Neural progenitor cell (in vitro differentiated cells): ENCODE data around the gene FBXO17. TPM values are rescaled to one million over a fixed set of nuclear protein-coding genes. Genes with fewer than 3 reads are reported as not detected.

Source experiments
- DNase-seq: peaks from one replicate; pipeline ENCODE4 v3.0.0-alpha.2; 2016; ENCODE audit warnings: low spot score
- H2AFZ ChIP-seq: fragments of 200-600 bp; sonication (generic); replicated peaks from 2 replicates; pipeline ENCODE4 v1.6.1; 2016; ENCODE audit warnings: antibody characterized with exemption
- H3F3A ChIP-seq: fragments of 200-600 bp; sonication (generic); 2 replicates; pipeline ENCODE4 v1.6.1; 2016; ENCODE audit warnings: antibody characterized with exemption, low read depth
- H3K27ac ChIP-seq: fragments of 200-600 bp; sonication (generic); 2 replicates; pipeline ENCODE4 v1.5.1; 2016; ENCODE audit warnings: mild to moderate bottlenecking
- H3K27me3 ChIP-seq: fragments of 200-600 bp; sonication (generic); 2 replicates; pipeline ENCODE4 v1.6.1; 2016; ENCODE audit warnings: mild to moderate bottlenecking, moderate library complexity
- H3K36me3 ChIP-seq: fragments of 200-600 bp; sonication (generic); 2 replicates; pipeline ENCODE4 v1.5.1; 2016
- H3K4me1 ChIP-seq: fragments of 200-600 bp; sonication (generic); 2 replicates; pipeline ENCODE4 v1.6.1; 2016; ENCODE audit warnings: mixed run types
- H3K4me2 ChIP-seq: fragments of 200-600 bp; sonication (generic); 2 replicates; pipeline ENCODE4 v1.6.1; 2016
- H3K4me3 ChIP-seq: fragments of 200-600 bp; sonication (generic); 2 replicates; pipeline ENCODE4 v1.5.1; 2016
- H3K79me2 ChIP-seq: fragments of 200-600 bp; sonication (generic); 2 replicates; pipeline ENCODE4 v1.6.1; 2016; ENCODE audit warnings: low read depth
- H3K9ac ChIP-seq: fragments of 200-600 bp; sonication (generic); 2 replicates; pipeline ENCODE4 v1.6.1; 2016
- H3K9me3 ChIP-seq: fragments of 200-600 bp; sonication (generic); 2 replicates; pipeline ENCODE4 v1.5.1; 2016; ENCODE audit warnings: low read depth
- H4K20me1 ChIP-seq: fragments of 200-600 bp; sonication (generic); 2 replicates; pipeline ENCODE4 v1.6.1; 2016; ENCODE audit warnings: low read depth
- H3K27ac Mint-ChIP-seq: 3 replicates; pipeline ENCODE4 v1.8.0; 2021; ENCODE audit warnings: mixed read lengths
- H3K27me3 Mint-ChIP-seq: 2 replicates; pipeline ENCODE4 v1.8.0; 2022; ENCODE audit warnings: low read depth, mild to moderate bottlenecking, inconsistent platforms, moderate library complexity, mixed read lengths; ENCODE audit not compliant: insufficient read depth
- H3K36me3 Mint-ChIP-seq: 3 replicates; pipeline ENCODE4 v1.8.0; 2021; ENCODE audit warnings: mixed read lengths
- H3K4me1 Mint-ChIP-seq: 3 replicates; pipeline ENCODE4 v1.8.0; 2021; ENCODE audit warnings: mixed read lengths
- H3K4me3 Mint-ChIP-seq: 3 replicates; pipeline ENCODE4 v1.8.0; 2021; ENCODE audit warnings: mild to moderate bottlenecking, moderate library complexity, mixed read lengths
- H3K9me3 Mint-ChIP-seq: 3 replicates; pipeline ENCODE4 v1.8.0; 2020; ENCODE audit warnings: mixed read lengths
- EZH2 ChIP-seq: fragments of 200-600 bp; sonication (generic); IDR thresholded peaks from 2 replicates; pipeline ENCODE4 v1.6.1; 2017; ENCODE audit warnings: antibody characterized with exemption, mild to moderate bottlenecking, moderate library complexity
- EZH2phosphoT487 ChIP-seq: fragments of 200-600 bp; sonication (generic); IDR thresholded peaks from 2 replicates; pipeline ENCODE4 v1.6.1; 2017; ENCODE audit warnings: antibody characterized with exemption
- total RNA-seq: library from RNA; depleted of rRNA; stranded (reverse); fragments of >200 nt; gene quantifications from 2 replicates; pipeline ENCODE4 v1.2.3, GENCODE V29; 2015; ENCODE audit warnings: low replicate concordance
- TF ChIP-seq, protein P1 (sequence below): fragments of 200-600 bp; sonication (generic); IDR thresholded peaks from 2 replicates; pipeline ENCODE4 v1.5.1; 2017; ENCODE audit warnings: antibody characterized with exemption, mild to moderate bottlenecking

The FBXO17 gene
- total RNA-seq, 1 donor from 2014 or later = 8.3 TPM

DNA sequence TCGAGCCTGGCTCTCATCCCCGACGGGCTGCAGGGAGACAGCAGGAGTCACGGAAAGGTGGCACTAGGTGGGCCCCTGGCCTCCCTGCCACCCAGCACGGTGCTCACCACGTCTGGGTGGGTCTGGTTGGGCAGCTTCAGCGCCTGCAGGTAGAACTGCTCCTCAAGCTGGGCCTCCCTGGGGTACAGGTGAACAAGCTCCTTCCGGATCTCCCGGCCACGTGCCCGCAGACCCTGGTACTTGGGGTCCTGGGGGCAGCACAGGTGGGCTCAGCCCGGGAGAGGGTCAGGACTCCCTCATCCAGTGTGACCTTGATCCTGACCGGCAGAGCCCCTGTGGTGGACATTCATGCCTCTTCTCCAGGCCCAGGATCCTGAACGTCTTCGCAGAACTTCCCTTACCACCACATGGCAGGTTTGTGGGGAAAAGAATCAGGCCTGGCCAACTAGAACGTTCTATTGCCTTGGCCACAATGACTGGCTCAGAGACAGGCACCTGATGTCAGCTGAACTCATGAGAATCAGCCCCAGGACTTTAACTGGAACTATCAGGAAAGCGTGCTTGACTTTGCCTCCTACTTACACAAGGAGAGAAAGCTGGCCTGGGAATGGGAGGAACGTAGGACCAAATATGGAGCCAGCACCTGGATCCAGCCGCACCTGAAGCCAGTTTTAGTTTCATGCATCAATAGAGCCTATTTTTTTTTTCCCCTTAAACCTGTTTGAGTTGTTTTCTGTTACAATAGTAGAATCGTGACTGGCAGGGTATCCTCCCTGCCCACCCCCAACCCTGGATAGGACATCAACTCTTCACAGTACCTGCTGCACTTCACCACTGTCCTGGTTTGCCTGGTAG is 53.9 kb downstream of the FBXO17 start:
- Histone ChIP-seq H3K79me2 (no peaks in the 10 kb centered on the region), H3F3A (no peaks in the 10 kb centered on the region), H3K4me1 (no peaks in the 10 kb centered on the region), H3K36me3 (no peaks in the 10 kb centered on the region), H3K4me3 (no peak overlapping the region), H4K20me1 (no peaks in the 10 kb centered on the region), H3K27me3 (no peaks in the 10 kb centered on the region), H3K9ac (no peak overlapping the region), H3K4me2 (no peak overlapping the region), H3K27ac (no peak overlapping the region), H2AFZ (no peak overlapping the region), H3K9me3 (no peaks in the 10 kb centered on the region)
- no peaks in the 10 kb centered on the region for H3K4me1 Mint-ChIP-seq
- no peak overlapping the region for H3K4me3 Mint-ChIP-seq
- no peaks in the 10 kb centered on the region for H3K27me3 Mint-ChIP-seq
- no peak for DNase-seq
- TF ChIP-seq EZH2 (no peak), EZH2phosphoT487 (no peak)
- TF ChIP-seq, protein P1, sequence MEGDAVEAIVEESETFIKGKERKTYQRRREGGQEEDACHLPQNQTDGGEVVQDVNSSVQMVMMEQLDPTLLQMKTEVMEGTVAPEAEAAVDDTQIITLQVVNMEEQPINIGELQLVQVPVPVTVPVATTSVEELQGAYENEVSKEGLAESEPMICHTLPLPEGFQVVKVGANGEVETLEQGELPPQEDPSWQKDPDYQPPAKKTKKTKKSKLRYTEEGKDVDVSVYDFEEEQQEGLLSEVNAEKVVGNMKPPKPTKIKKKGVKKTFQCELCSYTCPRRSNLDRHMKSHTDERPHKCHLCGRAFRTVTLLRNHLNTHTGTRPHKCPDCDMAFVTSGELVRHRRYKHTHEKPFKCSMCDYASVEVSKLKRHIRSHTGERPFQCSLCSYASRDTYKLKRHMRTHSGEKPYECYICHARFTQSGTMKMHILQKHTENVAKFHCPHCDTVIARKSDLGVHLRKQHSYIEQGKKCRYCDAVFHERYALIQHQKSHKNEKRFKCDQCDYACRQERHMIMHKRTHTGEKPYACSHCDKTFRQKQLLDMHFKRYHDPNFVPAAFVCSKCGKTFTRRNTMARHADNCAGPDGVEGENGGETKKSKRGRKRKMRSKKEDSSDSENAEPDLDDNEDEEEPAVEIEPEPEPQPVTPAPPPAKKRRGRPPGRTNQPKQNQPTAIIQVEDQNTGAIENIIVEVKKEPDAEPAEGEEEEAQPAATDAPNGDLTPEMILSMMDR = no peak
- no peak overlapping the region for H3K27ac Mint-ChIP-seq
- H3K36me3 Mint-ChIP-seq = peaks cover 12% of the 10 kb centered on the region
- no peaks in the 10 kb centered on the region for H3K9me3 Mint-ChIP-seq

DNA sequence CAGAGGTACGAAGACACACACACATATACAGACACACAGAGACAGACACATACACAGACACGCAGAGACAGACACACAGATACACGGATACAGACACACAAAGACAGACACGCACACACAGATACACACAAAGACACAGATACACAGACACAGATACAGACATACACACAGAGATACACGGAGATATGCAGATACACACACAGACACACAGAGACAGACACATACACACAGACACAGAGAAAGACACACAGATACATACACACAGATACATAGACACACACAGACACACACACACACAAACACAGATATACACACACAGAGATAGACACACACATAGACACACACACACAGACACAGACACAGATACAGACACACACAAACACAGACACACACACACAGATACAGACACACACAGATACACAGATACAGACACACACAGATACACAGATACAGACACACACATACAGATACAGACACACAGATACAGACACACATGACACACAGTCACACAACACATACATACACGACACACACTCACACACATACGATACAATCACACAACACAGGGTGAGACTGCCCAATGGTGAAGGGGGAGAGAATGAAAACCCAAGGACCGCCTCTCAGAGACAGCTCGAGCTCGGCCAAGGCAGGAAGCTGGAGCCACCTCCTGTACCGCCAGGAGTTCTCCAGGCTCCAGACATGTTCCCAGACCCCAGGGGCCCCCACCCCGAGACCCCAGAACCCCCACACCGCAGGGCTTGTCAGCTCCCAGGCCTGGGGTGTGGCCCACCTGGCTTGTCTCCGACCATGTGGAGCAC is 54.7 kb downstream of the FBXO17 start:
- Histone ChIP-seq H3K4me1 (no peaks in the 10 kb centered on the region), H3K9me3 (no peaks in the 10 kb centered on the region), H3K79me2 (no peaks in the 10 kb centered on the region), H3K4me2 (no peak overlapping the region), H3F3A (no peaks in the 10 kb centered on the region), H3K27me3 (no peaks in the 10 kb centered on the region), H3K27ac (no peak overlapping the region), H2AFZ (no peak overlapping the region), H3K9ac (no peak overlapping the region), H3K4me3 (no peak overlapping the region), H4K20me1 (no peaks in the 10 kb centered on the region), H3K36me3 (no peaks in the 10 kb centered on the region)
- Mint-ChIP-seq H3K27ac (no peak overlapping the region), H3K27me3 (no peaks in the 10 kb centered on the region), H3K4me1 (no peaks in the 10 kb centered on the region), H3K36me3 (peaks cover 12% of the 10 kb centered on the region), H3K4me3 (no peak overlapping the region), H3K9me3 (no peaks in the 10 kb centered on the region)
- TF ChIP-seq, protein P1 = no peak
- no peak for TF ChIP-seq EZH2phosphoT487
- TF ChIP-seq EZH2 = no peak
- no peak for DNase-seq

DNA sequence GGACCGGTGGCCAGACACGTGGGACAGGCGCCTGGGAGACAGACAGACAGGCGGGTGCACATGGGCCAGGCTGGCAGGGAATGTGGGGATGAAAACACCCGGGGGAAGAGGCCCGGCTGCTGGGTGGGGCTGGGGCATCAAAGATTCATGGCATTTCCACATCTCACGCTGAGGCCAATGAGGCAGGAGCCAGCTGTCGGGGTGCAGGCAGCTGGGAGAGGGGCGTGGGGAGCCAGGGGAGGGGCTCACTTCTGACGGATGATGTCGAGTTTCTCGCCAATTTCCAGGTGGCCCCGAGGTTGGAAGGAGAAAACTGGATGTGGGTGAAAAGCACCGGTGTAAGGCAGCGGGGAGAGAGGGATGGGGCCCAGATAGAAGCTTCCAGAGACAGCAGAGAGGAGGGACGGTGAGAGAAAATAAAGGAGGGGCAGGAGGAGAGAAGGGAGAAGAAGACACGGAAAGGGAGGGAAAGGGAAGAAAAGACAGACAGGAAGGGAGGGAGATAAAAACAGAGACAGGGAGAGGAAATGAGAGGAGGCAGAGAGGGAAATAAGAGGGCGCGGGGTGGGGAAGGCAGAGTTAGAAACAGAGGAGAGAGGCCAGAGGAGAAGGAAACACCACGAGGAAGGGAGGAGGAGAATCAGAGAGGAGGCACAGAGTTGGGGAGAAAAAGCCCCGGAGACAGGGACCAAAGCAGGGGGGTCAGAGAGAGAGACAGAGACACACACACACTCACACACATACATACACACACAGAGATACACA is 55.5 kb downstream of the FBXO17 start:
- H3K36me3 Mint-ChIP-seq = peaks cover 12% of the 10 kb centered on the region
- Histone ChIP-seq H3K4me1 (no peaks in the 10 kb centered on the region), H3K27ac (no peak overlapping the region), H3K4me2 (no peak overlapping the region), H3K9ac (no peak overlapping the region), H3K9me3 (no peaks in the 10 kb centered on the region), H3K4me3 (no peak overlapping the region), H4K20me1 (no peaks in the 10 kb centered on the region), H3F3A (no peaks in the 10 kb centered on the region), H3K79me2 (no peaks in the 10 kb centered on the region), H3K36me3 (no peaks in the 10 kb centered on the region), H2AFZ (no peak overlapping the region), H3K27me3 (no peaks in the 10 kb centered on the region)
- DNase-seq = no peak
- H3K9me3 Mint-ChIP-seq = no peaks in the 10 kb centered on the region
- H3K4me1 Mint-ChIP-seq = no peaks in the 10 kb centered on the region
- H3K27ac Mint-ChIP-seq = no peak overlapping the region
- no peak for TF ChIP-seq EZH2
- TF ChIP-seq, protein P1 = no peak
- no peak for TF ChIP-seq EZH2phosphoT487
- H3K4me3 Mint-ChIP-seq = no peak overlapping the region
- H3K27me3 Mint-ChIP-seq = no peaks in the 10 kb centered on the region
